ENCODE results near the gene WDR88.

DNA sequence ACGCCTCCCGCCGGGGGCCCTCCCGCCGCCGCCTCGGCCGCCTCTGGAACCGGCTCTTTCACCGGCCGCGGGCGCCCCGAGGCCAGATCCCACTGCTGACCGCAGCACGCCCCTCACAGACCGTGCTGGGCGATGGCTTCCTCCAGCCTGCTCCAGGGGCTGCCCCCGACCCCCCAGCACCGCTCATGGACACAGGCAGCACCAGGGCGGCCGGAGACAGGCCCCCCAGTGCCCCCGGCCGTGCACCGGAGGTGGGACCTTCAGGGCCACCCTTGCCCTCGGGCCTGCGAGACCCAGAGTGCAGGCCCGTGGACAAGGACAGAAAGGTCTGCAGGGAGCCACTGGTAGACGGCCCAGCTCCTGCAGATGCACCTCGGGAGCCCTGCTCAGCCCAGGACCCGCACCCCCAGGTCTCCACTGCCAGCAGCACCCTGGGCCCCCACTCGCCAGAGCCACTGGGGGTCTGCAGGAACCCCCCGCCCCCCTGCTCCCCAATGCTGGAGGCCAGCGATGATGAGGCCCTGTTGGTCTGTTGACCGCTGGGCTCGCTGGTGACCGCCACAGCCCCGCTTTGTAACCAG is 75.2 kb downstream of the WDR88 start:
- TF ChIP-seq, protein P1, sequence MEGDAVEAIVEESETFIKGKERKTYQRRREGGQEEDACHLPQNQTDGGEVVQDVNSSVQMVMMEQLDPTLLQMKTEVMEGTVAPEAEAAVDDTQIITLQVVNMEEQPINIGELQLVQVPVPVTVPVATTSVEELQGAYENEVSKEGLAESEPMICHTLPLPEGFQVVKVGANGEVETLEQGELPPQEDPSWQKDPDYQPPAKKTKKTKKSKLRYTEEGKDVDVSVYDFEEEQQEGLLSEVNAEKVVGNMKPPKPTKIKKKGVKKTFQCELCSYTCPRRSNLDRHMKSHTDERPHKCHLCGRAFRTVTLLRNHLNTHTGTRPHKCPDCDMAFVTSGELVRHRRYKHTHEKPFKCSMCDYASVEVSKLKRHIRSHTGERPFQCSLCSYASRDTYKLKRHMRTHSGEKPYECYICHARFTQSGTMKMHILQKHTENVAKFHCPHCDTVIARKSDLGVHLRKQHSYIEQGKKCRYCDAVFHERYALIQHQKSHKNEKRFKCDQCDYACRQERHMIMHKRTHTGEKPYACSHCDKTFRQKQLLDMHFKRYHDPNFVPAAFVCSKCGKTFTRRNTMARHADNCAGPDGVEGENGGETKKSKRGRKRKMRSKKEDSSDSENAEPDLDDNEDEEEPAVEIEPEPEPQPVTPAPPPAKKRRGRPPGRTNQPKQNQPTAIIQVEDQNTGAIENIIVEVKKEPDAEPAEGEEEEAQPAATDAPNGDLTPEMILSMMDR (IDR thresholded peaks at IDR 0.05) = no peak
- no peak for TF ChIP-seq POLR2A (IDR thresholded peaks at IDR 0.05)

Measured in vagina (tissue), 2 donors.